Caco-2 (cell line): Measurements from ENCODE around the gene RGS7. TPM values are rescaled to one million over a fixed set of nuclear protein-coding genes. Genes with fewer than 3 reads are reported as not detected.

Experiments
- BruUV-seq: library from RNA; stranded (reverse); fragments of 400-500 nt; replicated peaks from 2 replicates; lab custom pipeline; 2021; lab: Mats Ljungman, UMichigan
- CTCF ChIA-PET: fragments of 300-600 bp; sonication (Branson Sonifier 250); formaldehyde crosslinking; loops from one replicate; lab custom pipeline; 2022; ENCODE audit warnings: antibody characterized with exemption; lab: Charles Lee
- POLR2A ChIA-PET: fragments of 300-600 bp; sonication (Branson Sonifier 250); formaldehyde crosslinking; loops from one replicate; lab custom pipeline; 2022; ENCODE audit warnings: antibody characterized with exemption; lab: Charles Lee
- DNase-seq, 2 experiments: peaks; one replicate each; pipeline versions ENCODE4 v3.0.0 to v3.0.0-alpha.2; 2020 to 2022
- H3K27me3 ChIP-seq: replicated peaks from 2 replicates; pipeline ENCODE4 v1.6.0; 2011; ENCODE audit warnings: low read length; ENCODE audit not compliant: control insufficient read depth, insufficient read depth
- H3K36me3 ChIP-seq: 2 replicates; pipeline ENCODE4 v1.5.1; 2011; ENCODE audit warnings: low read length; ENCODE audit not compliant: control insufficient read depth, insufficient read depth
- H3K4me1 ChIP-seq: fragments of 250-450 bp; sonication (Bioruptor Pico); 2 replicates; pipeline ENCODE4 v1.5.1; 2020; ENCODE audit warnings: mild to moderate bottlenecking
- H3K4me3 ChIP-seq: 2 replicates; pipeline ENCODE4 v1.5.1; 2011; ENCODE audit warnings: low read depth, mild to moderate bottlenecking, control low read depth, low read length
- H3K9me3 ChIP-seq: fragments of 250-450 bp; sonication (Bioruptor Pico); 2 replicates; pipeline ENCODE4 v1.5.1; 2020; ENCODE audit warnings: mild to moderate bottlenecking, moderate library complexity
- H3K27ac Mint-ChIP-seq: one replicate; pipeline ENCODE4 v1.8.0; 2022; ENCODE audit warnings: mixed read lengths; ENCODE audit not compliant: unreplicated experiment
- H3K27me3 Mint-ChIP-seq: one replicate; pipeline ENCODE4 v1.8.0; 2022; ENCODE audit warnings: mixed read lengths; ENCODE audit not compliant: insufficient read depth, unreplicated experiment
- H3K36me3 Mint-ChIP-seq: one replicate; pipeline ENCODE4 v1.8.0; 2022; ENCODE audit warnings: mild to moderate bottlenecking, mixed read lengths; ENCODE audit not compliant: insufficient read depth, unreplicated experiment
- H3K4me1 Mint-ChIP-seq: one replicate; pipeline ENCODE4 v1.8.0; 2022; ENCODE audit warnings: low read depth, mixed read lengths; ENCODE audit not compliant: unreplicated experiment
- H3K4me3 Mint-ChIP-seq: one replicate; pipeline ENCODE4 v1.8.0; 2022; ENCODE audit warnings: mild to moderate bottlenecking, moderate library complexity, mixed read lengths; ENCODE audit not compliant: unreplicated experiment
- H3K9me3 Mint-ChIP-seq: one replicate; pipeline ENCODE4 v1.8.0; 2022; ENCODE audit warnings: mixed read lengths; ENCODE audit not compliant: unreplicated experiment
- CTCF ChIP-seq, 2 experiments: fragments of 200-600 bp in 1 of 2; IDR thresholded peaks; 1 replicate in 1 of 2; 2 replicates in 1 of 2; pipeline versions ENCODE4 v1.5.1 to v1.8.0; 2011 to 2022; ENCODE audit warnings: antibody characterized with exemption in 1 of 2, control low read depth in 1 of 2, inconsistent platforms in 1 of 2, low read depth in 1 of 2, low read length in 1 of 2, mild to moderate bottlenecking in 1 of 2, moderate library complexity in 1 of 2; ENCODE audit not compliant: insufficient read depth in 1 of 2, severe bottlenecking in 1 of 2, unreplicated experiment in 1 of 2
- intact Hi-C: fragments of 100-400 bp; cut with micrococcal nuclease; formaldehyde crosslinking; loops from one replicate; pipeline ENCODE4 v1.10.0; 2022; ENCODE audit not compliant: unreplicated experiment
- total RNA-seq: library from RNA; stranded (reverse); gene quantifications from 2 replicates; pipeline ENCODE4 v1.2.3, GENCODE V29; 2022

RGS7 gene
- total RNA-seq, 1 experiment from 2014 or later = not detected

DNA sequence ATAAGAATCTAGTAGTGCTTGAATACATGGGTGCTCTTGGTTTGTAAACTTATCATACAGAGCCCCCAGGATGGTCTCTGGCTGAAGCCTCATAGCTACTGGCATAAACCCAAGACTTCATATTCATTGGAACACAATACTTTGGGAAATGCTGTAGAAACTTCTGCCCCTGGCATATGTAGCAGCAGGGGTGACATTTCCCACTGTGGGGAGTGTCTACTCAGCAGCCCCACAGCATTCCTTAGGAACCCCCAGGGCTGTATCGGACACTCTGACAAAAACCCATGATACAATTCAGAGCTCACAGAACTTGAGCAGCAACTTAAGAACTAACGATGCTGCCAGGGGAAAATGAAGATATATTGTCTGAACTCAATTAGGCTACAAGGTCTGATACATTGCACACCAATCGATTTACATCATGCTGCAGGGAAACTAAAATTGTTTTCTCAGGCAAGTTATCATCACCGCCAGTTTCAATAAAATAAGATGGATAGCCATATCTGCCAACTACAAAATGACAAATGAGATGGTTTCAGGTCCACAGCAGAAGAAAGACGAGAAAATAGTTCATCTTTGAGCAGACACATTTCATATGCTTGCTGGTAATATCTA is 564.0 kb downstream of the RGS7 start:
- Histone ChIP-seq H3K9me3 (no peaks in the 10 kb centered on the region; the same call in 1 of the 2 replicates), H3K27me3 (no peaks in the 10 kb centered on the region), H3K36me3 (no peaks in the 10 kb centered on the region), H3K4me1 (0 out of 2 replicates have a peak, but pooled peaks cover 3% of the 10 kb centered on the region), H3K4me3 (no peak overlapping the region)
- CTCF ChIA-PET = no interaction called here
- Mint-ChIP-seq H3K4me3 (no peak overlapping the region), H3K4me1 (peaks cover 19% of the 10 kb centered on the region), H3K36me3 (no peaks in the 10 kb centered on the region), H3K27ac (no peak overlapping the region), H3K9me3 (peaks cover 10% of the 10 kb centered on the region), H3K27me3 (no peaks in the 10 kb centered on the region)
- BruUV-seq = no TSS peak
- TF ChIP-seq CTCF (IDR thresholded peaks at IDR 0.05; ENCODE audit: insufficient read depth in 1 of 2, low read depth in 1 of 2, low read length in 1 of 2, severe bottlenecking in 1 of 2, unreplicated experiment in 1 of 2) = no peak
- intact Hi-C loops = no loop called here
- DNase-seq = no peak
- POLR2A ChIA-PET = no interaction called here

- H3K36me3 Mint-ChIP-seq = no peaks in the 10 kb centered on the region
- BruUV-seq = no TSS peak
- H3K27ac Mint-ChIP-seq = no peak overlapping the region
- intact Hi-C loops = no loop called here
- H3K4me1 Mint-ChIP-seq = peaks cover 14% of the 10 kb centered on the region
- ChIA-PET POLR2A (no interaction called here), CTCF (no interaction called here)
- H3K4me3 Mint-ChIP-seq = no peak overlapping the region
- Histone ChIP-seq H3K9me3 (no peaks in the 10 kb centered on the region), H3K27me3 (no peaks in the 10 kb centered on the region), H3K36me3 (no peaks in the 10 kb centered on the region), H3K4me3 (no peak overlapping the region), H3K4me1 (peaks cover 16% of the 10 kb centered on the region)
- no peak for TF ChIP-seq CTCF (IDR thresholded peaks at IDR 0.05; ENCODE audit: insufficient read depth in 1 of 2, low read depth in 1 of 2, low read length in 1 of 2, severe bottlenecking in 1 of 2, unreplicated experiment in 1 of 2)
- H3K9me3 Mint-ChIP-seq = peaks cover 15% of the 10 kb centered on the region
- no peaks in the 10 kb centered on the region for H3K27me3 Mint-ChIP-seq
- no peak for DNase-seq
These were observed 566.1 kb downstream of the RGS7 start for GRCh38 chr1:240790856-240791255.

DNA sequence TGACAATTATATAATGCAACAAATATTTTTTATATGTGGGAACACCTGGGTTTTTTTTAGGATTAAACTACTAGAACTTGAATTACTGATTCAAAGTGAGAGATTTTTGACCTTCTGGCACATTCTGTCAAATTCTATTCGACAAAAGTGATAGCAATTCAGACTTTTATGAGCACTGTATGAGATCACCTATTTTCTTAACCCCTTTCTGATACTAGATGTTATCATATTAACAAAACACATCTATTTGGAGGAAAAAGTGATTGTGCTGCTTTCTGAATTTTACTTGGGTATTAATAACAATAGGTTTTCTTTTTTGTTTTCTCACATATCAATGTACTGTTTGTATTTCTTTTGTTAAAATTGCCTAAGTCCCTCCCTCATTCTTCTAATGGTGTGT is 570.1 kb downstream of the RGS7 start:
- H3K27me3 ChIP-seq = no peaks in the 10 kb centered on the region
- H3K4me1 ChIP-seq = peaks cover 43% of the 10 kb centered on the region
- intact Hi-C loops = no loop called here
- BruUV-seq = no TSS peak
- TF ChIP-seq CTCF (IDR thresholded peaks at IDR 0.05; ENCODE audit: insufficient read depth in 1 of 2, low read depth in 1 of 2, low read length in 1 of 2, severe bottlenecking in 1 of 2, unreplicated experiment in 1 of 2) = no peak
- H3K36me3 ChIP-seq = no peaks in the 10 kb centered on the region
- Mint-ChIP-seq H3K4me1 (peaks cover 18% of the 10 kb centered on the region), H3K27me3 (no peaks in the 10 kb centered on the region), H3K36me3 (peaks cover 7% of the 10 kb centered on the region), H3K4me3 (peak overlapping the region; percentile 33), H3K27ac (no peak overlapping the region), H3K9me3 (peaks cover 17% of the 10 kb centered on the region)
- CTCF ChIA-PET = no interaction called here
- POLR2A ChIA-PET = no interaction called here
- DNase-seq = no peak
- no peaks in the 10 kb centered on the region for H3K9me3 ChIP-seq
- no peak overlapping the region for H3K4me3 ChIP-seq
